ENCODE results near the gene TNFAIP8. TPM values are rescaled to one million over a fixed set of nuclear protein-coding genes. Genes with fewer than 3 reads are reported as not detected.

The TNFAIP8 gene
- polyA plus RNA-seq, 1 experiment = 11.3 TPM

DNA sequence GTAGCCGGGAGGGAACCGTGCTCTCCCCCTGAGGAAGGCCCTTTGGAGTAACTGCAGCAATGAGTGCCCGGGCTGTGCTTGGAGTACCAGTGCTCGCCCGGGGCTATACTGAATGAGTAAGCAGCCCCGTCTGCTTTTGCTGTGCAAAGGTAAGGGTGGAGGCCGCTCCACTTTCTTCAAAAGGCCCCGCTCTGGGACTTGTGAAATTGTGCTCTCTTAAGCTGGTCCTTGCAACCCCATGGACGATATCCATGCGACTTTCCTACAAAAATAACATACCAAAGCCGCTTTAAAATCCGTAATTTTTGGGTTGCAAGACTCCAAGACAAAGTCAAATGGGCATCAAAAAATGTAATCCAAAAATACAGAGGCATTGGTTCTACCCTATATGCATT lies 578 bp upstream of the TNFAIP8 start:
- TF ChIP-seq, protein P1, sequence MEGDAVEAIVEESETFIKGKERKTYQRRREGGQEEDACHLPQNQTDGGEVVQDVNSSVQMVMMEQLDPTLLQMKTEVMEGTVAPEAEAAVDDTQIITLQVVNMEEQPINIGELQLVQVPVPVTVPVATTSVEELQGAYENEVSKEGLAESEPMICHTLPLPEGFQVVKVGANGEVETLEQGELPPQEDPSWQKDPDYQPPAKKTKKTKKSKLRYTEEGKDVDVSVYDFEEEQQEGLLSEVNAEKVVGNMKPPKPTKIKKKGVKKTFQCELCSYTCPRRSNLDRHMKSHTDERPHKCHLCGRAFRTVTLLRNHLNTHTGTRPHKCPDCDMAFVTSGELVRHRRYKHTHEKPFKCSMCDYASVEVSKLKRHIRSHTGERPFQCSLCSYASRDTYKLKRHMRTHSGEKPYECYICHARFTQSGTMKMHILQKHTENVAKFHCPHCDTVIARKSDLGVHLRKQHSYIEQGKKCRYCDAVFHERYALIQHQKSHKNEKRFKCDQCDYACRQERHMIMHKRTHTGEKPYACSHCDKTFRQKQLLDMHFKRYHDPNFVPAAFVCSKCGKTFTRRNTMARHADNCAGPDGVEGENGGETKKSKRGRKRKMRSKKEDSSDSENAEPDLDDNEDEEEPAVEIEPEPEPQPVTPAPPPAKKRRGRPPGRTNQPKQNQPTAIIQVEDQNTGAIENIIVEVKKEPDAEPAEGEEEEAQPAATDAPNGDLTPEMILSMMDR (IDR thresholded peaks at IDR 0.05; ENCODE audit: insufficient read depth, low read depth, low read length) = no peak
- POLR2A ChIA-PET = no interaction called here

DNA sequence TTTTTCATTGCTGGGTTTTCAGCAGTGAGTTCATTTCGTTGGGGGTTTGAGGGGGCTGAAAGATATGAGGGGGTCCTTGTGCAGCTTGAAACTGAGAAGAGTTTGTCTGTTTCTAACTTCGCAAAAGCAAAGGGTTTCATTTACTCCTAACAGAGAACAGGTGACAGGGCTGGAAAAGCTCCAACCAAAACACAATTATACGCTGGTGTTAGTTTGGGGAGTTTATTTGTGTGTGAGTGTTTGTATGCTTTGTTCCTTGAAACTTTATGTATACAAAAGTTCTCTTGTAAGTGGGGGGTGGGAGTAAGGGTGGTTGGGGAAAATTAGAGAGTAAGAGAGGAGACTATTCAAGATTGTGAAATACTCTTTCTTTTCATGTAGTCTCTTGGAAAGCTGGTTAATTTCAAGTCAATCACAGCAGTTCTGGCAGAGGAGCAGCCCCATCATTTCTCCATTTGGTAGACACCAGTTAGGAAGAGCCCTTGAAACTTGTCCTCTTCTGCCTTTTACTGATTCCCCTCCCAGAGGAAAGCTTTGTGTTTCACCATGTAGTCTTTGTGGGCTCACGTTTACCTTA lies 881 bp downstream of the TNFAIP8 start:
- Histone ChIP-seq H3K4me3 (ENCODE audit: low read depth, low read length) (peak overlapping the region; percentile 57), H3K36me3 (ENCODE audit: control insufficient read depth, insufficient read depth, low read length) (no peaks in the 10 kb centered on the region), H3K27me3 (ENCODE audit: control insufficient read depth, insufficient read depth, low read length) (no peaks in the 10 kb centered on the region)
- no peak for DNase-seq (ENCODE audit: low read depth)
- TF ChIP-seq, protein P1 (IDR thresholded peaks at IDR 0.05; ENCODE audit: insufficient read depth, low read depth, low read length) = no peak
- POLR2A ChIA-PET = interaction anchor here (0.6 to 1.2 kb wide), 2 partner anchors 14 to 89 kb away, joined by 3 to 4 read pairs; no protein-coding TSS in a partner anchor
- CTCF ChIA-PET = interaction anchor here (0.8 to 3.4 kb wide), 8 partner anchors 9 to 89 kb away, joined by 3 to 16 read pairs (median 4); no protein-coding TSS in a partner anchor

More for the DNA sequence above, 578 bp upstream of the TNFAIP8 start:
- CTCF ChIA-PET = interaction anchor here (0.9 to 3.4 kb wide), 4 partner anchors 9 to 56 kb away, joined by 4 to 16 read pairs (median 8); no protein-coding TSS in a partner anchor
- H3K36me3 ChIP-seq (ENCODE audit: control insufficient read depth, insufficient read depth, low read length) = no peaks in the 10 kb centered on the region
- peak overlapping the region; percentile 57 for H3K4me3 ChIP-seq (ENCODE audit: low read depth, low read length)
- H3K27me3 ChIP-seq (ENCODE audit: control insufficient read depth, insufficient read depth, low read length) = no peaks in the 10 kb centered on the region
- no peak for DNase-seq (ENCODE audit: low read depth)

DNA sequence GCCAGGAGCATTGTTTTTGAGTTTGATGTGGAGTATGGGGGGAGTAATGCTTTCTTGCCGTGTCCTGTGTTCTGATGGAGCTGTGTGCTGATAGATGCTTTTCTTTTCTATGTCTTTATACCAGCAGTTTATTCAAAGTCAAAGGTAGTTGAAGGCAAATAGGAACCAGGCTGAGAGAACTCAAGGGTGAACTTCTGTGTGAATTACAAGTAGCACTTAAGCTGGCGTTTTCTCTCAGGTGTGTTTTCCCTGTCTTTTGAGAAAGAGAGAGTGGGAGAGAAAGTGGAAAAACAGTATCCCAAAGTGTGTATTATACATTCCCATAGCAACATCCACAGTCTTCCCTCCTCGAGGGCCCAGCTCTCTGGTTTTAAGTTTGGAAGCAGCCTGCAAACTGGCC lies 1.5 kb downstream of the TNFAIP8 start:
- Histone ChIP-seq H3K27me3 (ENCODE audit: control insufficient read depth, insufficient read depth, low read length) (no peaks in the 10 kb centered on the region), H3K36me3 (ENCODE audit: control insufficient read depth, insufficient read depth, low read length) (no peaks in the 10 kb centered on the region), H3K4me3 (ENCODE audit: low read depth, low read length) (peak overlapping the region; percentile 57)
- DNase-seq (ENCODE audit: low read depth) = no peak
- TF ChIP-seq, protein P1 (IDR thresholded peaks at IDR 0.05; ENCODE audit: insufficient read depth, low read depth, low read length) = no peak
- CTCF ChIA-PET = interaction anchor here (0.8 to 3.4 kb wide), 6 partner anchors 9 to 89 kb away, joined by 3 to 16 read pairs (median 7); no protein-coding TSS in a partner anchor
- POLR2A ChIA-PET = no interaction called here

DNA sequence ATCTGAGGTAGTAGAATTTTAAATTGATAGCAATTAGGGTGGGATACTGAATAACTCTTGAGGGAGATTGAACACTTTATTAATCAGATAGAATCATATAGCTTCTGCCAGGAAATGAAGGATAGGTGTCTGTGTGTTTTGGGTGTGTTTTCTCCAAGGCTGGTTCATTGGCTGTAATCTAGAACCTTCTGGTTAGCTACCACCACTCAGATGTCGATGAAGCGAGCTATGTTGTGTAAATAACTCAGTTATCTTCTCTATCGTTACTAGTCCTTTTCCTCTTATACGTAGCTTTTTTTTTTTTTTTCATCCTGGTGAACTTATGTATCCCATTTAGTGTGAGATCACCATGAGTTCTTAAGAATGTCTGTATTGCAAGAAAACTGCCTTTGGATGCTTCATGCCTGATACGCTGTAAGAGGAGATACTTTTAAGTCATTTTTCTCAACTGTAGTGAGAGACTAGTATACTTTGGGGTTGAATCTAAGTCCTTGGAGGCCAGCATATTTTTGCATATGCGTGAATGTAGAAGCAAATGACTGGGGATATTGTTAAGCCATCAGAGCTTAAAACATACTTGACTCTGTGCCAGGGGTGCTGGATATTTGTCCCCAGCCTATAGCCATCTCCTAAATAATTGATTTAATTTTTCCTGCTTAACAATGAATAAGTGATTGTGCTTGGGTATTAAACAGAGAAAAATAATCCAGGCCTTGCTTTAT lies 2.1 kb downstream of the TNFAIP8 start:
- H3K4me3 ChIP-seq (ENCODE audit: low read depth, low read length) = no peak overlapping the region
- TF ChIP-seq, protein P1 (IDR thresholded peaks at IDR 0.05; ENCODE audit: insufficient read depth, low read depth, low read length) = no peak
- POLR2A ChIA-PET = no interaction called here
- H3K27me3 ChIP-seq (ENCODE audit: control insufficient read depth, insufficient read depth, low read length) = no peaks in the 10 kb centered on the region
- DNase-seq (ENCODE audit: low read depth) = no peak
- H3K36me3 ChIP-seq (ENCODE audit: control insufficient read depth, insufficient read depth, low read length) = no peaks in the 10 kb centered on the region
- CTCF ChIA-PET = interaction anchor here (0.8 to 3.4 kb wide), 4 partner anchors 8 to 54 kb away, joined by 3 to 12 read pairs (median 6); no protein-coding TSS in a partner anchor

DNA sequence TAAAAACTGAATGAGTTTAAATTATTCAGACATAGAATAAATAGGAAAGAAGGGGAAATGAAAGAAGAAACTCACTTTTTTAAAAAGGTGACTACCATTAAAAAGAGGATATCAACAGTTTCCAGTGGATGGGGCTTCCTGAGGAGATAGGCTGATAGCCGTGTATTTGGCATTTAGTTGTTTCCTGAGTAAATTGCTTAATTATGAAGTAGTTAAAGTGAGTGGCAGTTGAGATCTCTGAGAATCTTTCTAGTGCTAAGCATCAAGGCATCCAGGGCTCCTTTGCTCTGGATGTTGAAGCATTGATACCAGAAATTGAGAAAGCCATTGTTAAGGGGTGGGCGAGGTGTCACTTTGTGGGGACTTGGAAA lies 2.7 kb downstream of the TNFAIP8 start:
- H3K27me3 ChIP-seq (ENCODE audit: control insufficient read depth, insufficient read depth, low read length) = no peaks in the 10 kb centered on the region
- CTCF ChIA-PET = interaction anchor here (1.8 to 2.4 kb wide), 2 partner anchors 24 to 54 kb away, joined by 5 to 9 read pairs; no protein-coding TSS in a partner anchor
- DNase-seq (ENCODE audit: low read depth) = no peak
- H3K36me3 ChIP-seq (ENCODE audit: control insufficient read depth, insufficient read depth, low read length) = no peaks in the 10 kb centered on the region
- POLR2A ChIA-PET = no interaction called here
- TF ChIP-seq, protein P1 (IDR thresholded peaks at IDR 0.05; ENCODE audit: insufficient read depth, low read depth, low read length) = no peak
- H3K4me3 ChIP-seq (ENCODE audit: low read depth, low read length) = no peak overlapping the region
